GM12878 (cell line): ENCODE measurements around the gene HOXB2.

Experiments
- ASH2L ChIP-seq: fragments of 300-600, 200-600 bp; sonication (generic); IDR thresholded peaks from 2 replicates; pipeline ENCODE4 v1.6.1; 2017; ENCODE audit warnings: low read depth, mild to moderate bottlenecking, borderline replicate concordance
- EP300 ChIP-seq, 2 experiments: fragments of 150-350 bp in 1 of 2; IDR thresholded peaks; 2 replicates each; pipeline ENCODE4 v1.6.1; 2011 to 2012; ENCODE audit warnings: low read depth in 2 of 2, low read length in 2 of 2, borderline replicate concordance in 1 of 2, improper control_type of control experiment in 1 of 2, inconsistent platforms in 1 of 2; ENCODE audit not compliant: control insufficient read depth in 1 of 2
- JUND ChIP-seq: IDR thresholded peaks from 2 replicates; pipeline ENCODE4 v1.6.1; 2012; ENCODE audit warnings: low read depth, mild to moderate bottlenecking, low read length, improper control_type of control experiment, moderate library complexity
- RB1 ChIP-seq: fragments of 450-650 bp; formaldehyde crosslinking; IDR thresholded peaks from 2 replicates; pipeline ENCODE4 v1.6.1; 2017; ENCODE audit warnings: mild to moderate bottlenecking, borderline replicate concordance
- RCOR1 ChIP-seq: conservative IDR thresholded peaks from 2 replicates; pipeline ENCODE4 v1.6.1; 2012; ENCODE audit warnings: low read depth, low read length, improper control_type of control experiment
- TF ChIP-seq, protein P1 (sequence below): fragments of 450-650 bp; formaldehyde crosslinking; IDR thresholded peaks from 2 replicates; pipeline ENCODE4 v1.4.0; 2020; ENCODE audit warnings: mild to moderate bottlenecking, moderate library complexity
- TF ChIP-seq, protein P2 (sequence below), 3 experiments: IDR thresholded peaks in 2 of 3; conservative IDR thresholded peaks in 1 of 3; 2 replicates each; pipeline ENCODE4 v1.5.1; 2011; ENCODE audit warnings: low read depth in 3 of 3, low read length in 3 of 3, mild to moderate bottlenecking in 3 of 3, control low read depth in 2 of 3, moderate library complexity in 2 of 3, inconsistent platforms in 1 of 3, mixed read lengths in 1 of 3; ENCODE audit not compliant: control insufficient read depth in 2 of 3, insufficient read depth in 1 of 3; ENCODE audit errors: extremely low read depth in 1 of 3
- TF ChIP-seq, protein P3 (sequence below): fragments of 450-650 bp; IDR thresholded peaks from 2 replicates; pipeline ENCODE4 v1.6.1; 2017; ENCODE audit warnings: mild to moderate bottlenecking, moderate library complexity
- TF ChIP-seq, protein P4 (sequence below): fragments of 450-650 bp; IDR thresholded peaks from 2 replicates; pipeline ENCODE4 v1.6.1; 2018; ENCODE audit warnings: mild to moderate bottlenecking, low read depth, moderate library complexity; ENCODE audit not compliant: partially characterized antibody

DNA sequence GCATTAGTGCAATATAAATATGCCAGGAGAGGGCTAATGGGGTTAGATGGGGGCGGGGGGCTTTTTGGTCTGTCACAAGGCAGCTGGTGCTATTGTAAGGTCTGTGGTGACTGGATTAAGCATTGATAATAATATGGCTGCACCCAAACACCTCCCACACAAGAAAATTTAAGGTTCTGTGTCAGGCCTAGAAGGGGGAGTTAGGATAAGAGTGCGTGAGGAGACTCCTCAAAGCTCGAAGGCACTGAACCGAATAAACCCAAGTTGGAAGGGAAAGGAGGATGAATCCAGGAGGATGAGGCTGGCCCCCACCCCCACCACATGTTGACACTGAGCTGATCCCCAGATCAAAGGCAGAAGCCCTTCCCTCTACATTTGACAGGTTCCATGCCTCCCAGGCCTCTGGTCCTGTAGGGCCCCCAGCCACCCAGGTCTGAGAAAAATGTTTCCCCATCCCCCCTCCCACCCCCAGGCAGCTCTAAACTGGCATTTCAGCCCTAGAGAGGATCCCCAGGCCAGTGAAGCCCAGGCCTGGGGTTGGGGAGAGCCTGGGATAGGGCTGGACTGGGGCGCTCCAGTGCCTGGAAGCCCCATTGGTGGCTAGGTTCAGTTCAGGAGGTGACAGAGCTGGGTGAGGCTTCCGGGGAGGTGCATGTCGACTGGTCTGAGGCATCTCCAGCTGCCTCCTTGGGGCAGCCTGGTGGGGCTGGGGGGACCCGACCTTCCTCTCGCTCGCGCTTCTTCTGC lies 15.8 kb downstream of the HOXB2 start:
- TF ChIP-seq, protein P1, sequence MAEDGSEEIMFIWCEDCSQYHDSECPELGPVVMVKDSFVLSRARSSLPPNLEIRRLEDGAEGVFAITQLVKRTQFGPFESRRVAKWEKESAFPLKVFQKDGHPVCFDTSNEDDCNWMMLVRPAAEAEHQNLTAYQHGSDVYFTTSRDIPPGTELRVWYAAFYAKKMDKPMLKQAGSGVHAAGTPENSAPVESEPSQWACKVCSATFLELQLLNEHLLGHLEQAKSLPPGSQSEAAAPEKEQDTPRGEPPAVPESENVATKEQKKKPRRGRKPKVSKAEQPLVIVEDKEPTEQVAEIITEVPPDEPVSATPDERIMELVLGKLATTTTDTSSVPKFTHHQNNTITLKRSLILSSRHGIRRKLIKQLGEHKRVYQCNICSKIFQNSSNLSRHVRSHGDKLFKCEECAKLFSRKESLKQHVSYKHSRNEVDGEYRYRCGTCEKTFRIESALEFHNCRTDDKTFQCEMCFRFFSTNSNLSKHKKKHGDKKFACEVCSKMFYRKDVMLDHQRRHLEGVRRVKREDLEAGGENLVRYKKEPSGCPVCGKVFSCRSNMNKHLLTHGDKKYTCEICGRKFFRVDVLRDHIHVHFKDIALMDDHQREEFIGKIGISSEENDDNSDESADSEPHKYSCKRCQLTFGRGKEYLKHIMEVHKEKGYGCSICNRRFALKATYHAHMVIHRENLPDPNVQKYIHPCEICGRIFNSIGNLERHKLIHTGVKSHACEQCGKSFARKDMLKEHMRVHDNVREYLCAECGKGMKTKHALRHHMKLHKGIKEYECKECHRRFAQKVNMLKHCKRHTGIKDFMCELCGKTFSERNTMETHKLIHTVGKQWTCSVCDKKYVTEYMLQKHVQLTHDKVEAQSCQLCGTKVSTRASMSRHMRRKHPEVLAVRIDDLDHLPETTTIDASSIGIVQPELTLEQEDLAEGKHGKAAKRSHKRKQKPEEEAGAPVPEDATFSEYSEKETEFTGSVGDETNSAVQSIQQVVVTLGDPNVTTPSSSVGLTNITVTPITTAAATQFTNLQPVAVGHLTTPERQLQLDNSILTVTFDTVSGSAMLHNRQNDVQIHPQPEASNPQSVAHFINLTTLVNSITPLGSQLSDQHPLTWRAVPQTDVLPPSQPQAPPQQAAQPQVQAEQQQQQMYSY (CRISPR knock-in tag): no peak
- TF ChIP-seq, protein P2, sequence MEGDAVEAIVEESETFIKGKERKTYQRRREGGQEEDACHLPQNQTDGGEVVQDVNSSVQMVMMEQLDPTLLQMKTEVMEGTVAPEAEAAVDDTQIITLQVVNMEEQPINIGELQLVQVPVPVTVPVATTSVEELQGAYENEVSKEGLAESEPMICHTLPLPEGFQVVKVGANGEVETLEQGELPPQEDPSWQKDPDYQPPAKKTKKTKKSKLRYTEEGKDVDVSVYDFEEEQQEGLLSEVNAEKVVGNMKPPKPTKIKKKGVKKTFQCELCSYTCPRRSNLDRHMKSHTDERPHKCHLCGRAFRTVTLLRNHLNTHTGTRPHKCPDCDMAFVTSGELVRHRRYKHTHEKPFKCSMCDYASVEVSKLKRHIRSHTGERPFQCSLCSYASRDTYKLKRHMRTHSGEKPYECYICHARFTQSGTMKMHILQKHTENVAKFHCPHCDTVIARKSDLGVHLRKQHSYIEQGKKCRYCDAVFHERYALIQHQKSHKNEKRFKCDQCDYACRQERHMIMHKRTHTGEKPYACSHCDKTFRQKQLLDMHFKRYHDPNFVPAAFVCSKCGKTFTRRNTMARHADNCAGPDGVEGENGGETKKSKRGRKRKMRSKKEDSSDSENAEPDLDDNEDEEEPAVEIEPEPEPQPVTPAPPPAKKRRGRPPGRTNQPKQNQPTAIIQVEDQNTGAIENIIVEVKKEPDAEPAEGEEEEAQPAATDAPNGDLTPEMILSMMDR (IDR thresholded peaks at IDR 0.05 in 2 of 3, conservative IDR thresholded peaks at IDR 0.05 in 1 of 3; ENCODE audit: control insufficient read depth in 2 of 3, extremely low read depth in 1 of 3, insufficient read depth in 1 of 3, low read depth in 3 of 3, low read length in 3 of 3): no peak
- TF ChIP-seq, protein P3, sequence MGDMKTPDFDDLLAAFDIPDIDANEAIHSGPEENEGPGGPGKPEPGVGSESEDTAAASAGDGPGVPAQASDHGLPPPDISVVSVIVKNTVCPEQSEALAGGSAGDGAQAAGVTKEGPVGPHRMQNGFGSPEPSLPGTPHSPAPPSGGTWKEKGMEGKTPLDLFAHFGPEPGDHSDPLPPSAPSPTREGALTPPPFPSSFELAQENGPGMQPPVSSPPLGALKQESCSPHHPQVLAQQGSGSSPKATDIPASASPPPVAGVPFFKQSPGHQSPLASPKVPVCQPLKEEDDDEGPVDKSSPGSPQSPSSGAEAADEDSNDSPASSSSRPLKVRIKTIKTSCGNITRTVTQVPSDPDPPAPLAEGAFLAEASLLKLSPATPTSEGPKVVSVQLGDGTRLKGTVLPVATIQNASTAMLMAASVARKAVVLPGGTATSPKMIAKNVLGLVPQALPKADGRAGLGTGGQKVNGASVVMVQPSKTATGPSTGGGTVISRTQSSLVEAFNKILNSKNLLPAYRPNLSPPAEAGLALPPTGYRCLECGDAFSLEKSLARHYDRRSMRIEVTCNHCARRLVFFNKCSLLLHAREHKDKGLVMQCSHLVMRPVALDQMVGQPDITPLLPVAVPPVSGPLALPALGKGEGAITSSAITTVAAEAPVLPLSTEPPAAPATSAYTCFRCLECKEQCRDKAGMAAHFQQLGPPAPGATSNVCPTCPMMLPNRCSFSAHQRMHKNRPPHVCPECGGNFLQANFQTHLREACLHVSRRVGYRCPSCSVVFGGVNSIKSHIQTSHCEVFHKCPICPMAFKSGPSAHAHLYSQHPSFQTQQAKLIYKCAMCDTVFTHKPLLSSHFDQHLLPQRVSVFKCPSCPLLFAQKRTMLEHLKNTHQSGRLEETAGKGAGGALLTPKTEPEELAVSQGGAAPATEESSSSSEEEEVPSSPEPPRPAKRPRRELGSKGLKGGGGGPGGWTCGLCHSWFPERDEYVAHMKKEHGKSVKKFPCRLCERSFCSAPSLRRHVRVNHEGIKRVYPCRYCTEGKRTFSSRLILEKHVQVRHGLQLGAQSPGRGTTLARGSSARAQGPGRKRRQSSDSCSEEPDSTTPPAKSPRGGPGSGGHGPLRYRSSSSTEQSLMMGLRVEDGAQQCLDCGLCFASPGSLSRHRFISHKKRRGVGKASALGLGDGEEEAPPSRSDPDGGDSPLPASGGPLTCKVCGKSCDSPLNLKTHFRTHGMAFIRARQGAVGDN: no peak
- TF ChIP-seq ASH2L (no peak), RB1 (no peak), RCOR1 (no peak), EP300 (IDR thresholded peaks at IDR 0.05; ENCODE audit: borderline replicate concordance in 1 of 2, control insufficient read depth in 1 of 2, low read depth in 2 of 2, low read length in 2 of 2) (no peak), JUND (no peak)
- TF ChIP-seq, protein P4, sequence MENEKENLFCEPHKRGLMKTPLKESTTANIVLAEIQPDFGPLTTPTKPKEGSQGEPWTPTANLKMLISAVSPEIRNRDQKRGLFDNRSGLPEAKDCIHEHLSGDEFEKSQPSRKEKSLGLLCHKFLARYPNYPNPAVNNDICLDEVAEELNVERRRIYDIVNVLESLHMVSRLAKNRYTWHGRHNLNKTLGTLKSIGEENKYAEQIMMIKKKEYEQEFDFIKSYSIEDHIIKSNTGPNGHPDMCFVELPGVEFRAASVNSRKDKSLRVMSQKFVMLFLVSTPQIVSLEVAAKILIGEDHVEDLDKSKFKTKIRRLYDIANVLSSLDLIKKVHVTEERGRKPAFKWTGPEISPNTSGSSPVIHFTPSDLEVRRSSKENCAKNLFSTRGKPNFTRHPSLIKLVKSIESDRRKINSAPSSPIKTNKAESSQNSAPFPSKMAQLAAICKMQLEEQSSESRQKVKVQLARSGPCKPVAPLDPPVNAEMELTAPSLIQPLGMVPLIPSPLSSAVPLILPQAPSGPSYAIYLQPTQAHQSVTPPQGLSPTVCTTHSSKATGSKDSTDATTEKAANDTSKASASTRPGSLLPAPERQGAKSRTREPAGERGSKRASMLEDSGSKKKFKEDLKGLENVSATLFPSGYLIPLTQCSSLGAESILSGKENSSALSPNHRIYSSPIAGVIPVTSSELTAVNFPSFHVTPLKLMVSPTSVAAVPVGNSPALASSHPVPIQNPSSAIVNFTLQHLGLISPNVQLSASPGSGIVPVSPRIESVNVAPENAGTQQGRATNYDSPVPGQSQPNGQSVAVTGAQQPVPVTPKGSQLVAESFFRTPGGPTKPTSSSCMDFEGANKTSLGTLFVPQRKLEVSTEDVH: no peak
